Keratinocyte (primary cell): Measurements from ENCODE around the gene ANKRD9. TPM values are rescaled to one million over a fixed set of nuclear protein-coding genes. Genes with fewer than 3 reads are reported as not detected.
A peak's percentile ranks its signal among the peaks of the same experiment; 100 is the strongest.
"Not testable (repeated sequence)": the region's sequence is repeated elsewhere in the genome, so short reads cannot be mapped to it uniquely, and the experiment has no call there.

Source experiments
- DNase-seq: peaks from one replicate; pipeline ENCODE4 v3.0.0-alpha.2; 2011; ENCODE audit warnings: low read depth, missing footprints, low spot score
- FAIRE-seq: peaks from 2 replicates; lab custom pipeline; 2011; peaks lifted over from hg19 to GRCh38; lab: Jason Lieb, UNC
- H2AFZ ChIP-seq: 2 replicates; pipeline ENCODE4 v1.6.0; 2012; ENCODE audit warnings: low read length, control low read depth, inconsistent platforms; ENCODE audit not compliant: control insufficient read depth
- H3K27ac ChIP-seq: 2 replicates; pipeline ENCODE4 v1.5.1; 2011; ENCODE audit warnings: low read length; ENCODE audit not compliant: control insufficient read depth, insufficient read depth
- H3K27me3 ChIP-seq: 3 replicates; pipeline ENCODE4 v1.6.0; 2011; ENCODE audit warnings: low read length; ENCODE audit not compliant: control insufficient read depth, insufficient read depth; ENCODE audit errors: extremely low read depth
- H3K36me3 ChIP-seq, 2 experiments: 2 replicates in 1 of 2; 3 replicates in 1 of 2; pipeline ENCODE4 v1.5.1; 2011; ENCODE audit warnings: low read length in 2 of 2, mild to moderate bottlenecking in 1 of 2; ENCODE audit not compliant: control insufficient read depth in 2 of 2, insufficient read depth in 2 of 2; ENCODE audit errors: extremely low read depth in 1 of 2
- H3K4me1 ChIP-seq: 3 replicates; pipeline ENCODE4 v1.5.1; 2011; ENCODE audit warnings: low read length; ENCODE audit not compliant: control insufficient read depth, insufficient read depth; ENCODE audit errors: extremely low read depth
- H3K4me2 ChIP-seq: 3 replicates; pipeline ENCODE4 v1.6.0; 2011; ENCODE audit warnings: low read depth, low read length; ENCODE audit not compliant: control insufficient read depth, insufficient read depth; ENCODE audit errors: extremely low read depth
- H3K4me3 ChIP-seq, 3 experiments: fragments of 200-600 bp in 1 of 3; sonication (generic) in 1 of 3; 2 replicates in 2 of 3; 3 replicates in 1 of 3; pipeline ENCODE4 v1.5.1; 2011 to 2016; ENCODE audit warnings: low read length in 3 of 3, mild to moderate bottlenecking in 3 of 3, control low read depth in 2 of 3, inconsistent platforms in 1 of 3, low read depth in 1 of 3, mixed read lengths in 1 of 3, mixed run types in 1 of 3, moderate library complexity in 1 of 3; ENCODE audit not compliant: control insufficient read depth in 2 of 3, insufficient read depth in 2 of 3; ENCODE audit errors: extremely low read depth in 1 of 3
- H3K79me2 ChIP-seq: 2 replicates; pipeline ENCODE4 v1.6.0; 2012; ENCODE audit warnings: low read length; ENCODE audit not compliant: control insufficient read depth, insufficient read depth
- H3K9ac ChIP-seq: 3 replicates; pipeline ENCODE4 v1.6.0; 2011; ENCODE audit warnings: low read length; ENCODE audit not compliant: control insufficient read depth, insufficient read depth; ENCODE audit errors: extremely low read depth
- H3K9me1 ChIP-seq: 3 replicates; pipeline ENCODE4 v1.6.0; 2011; ENCODE audit warnings: low read length; ENCODE audit not compliant: control insufficient read depth, insufficient read depth; ENCODE audit errors: extremely low read depth
- H3K9me3 ChIP-seq: 2 replicates; pipeline ENCODE4 v1.5.1; 2012; ENCODE audit warnings: low read depth, low read length; ENCODE audit not compliant: control insufficient read depth
- H4K20me1 ChIP-seq: 3 replicates; pipeline ENCODE4 v1.6.0; 2011; ENCODE audit warnings: low read length; ENCODE audit not compliant: control insufficient read depth, insufficient read depth; ENCODE audit errors: extremely low read depth
- CTCF ChIP-seq, 3 experiments: IDR thresholded peaks in 1 of 3; conservative IDR thresholded peaks in 1 of 3; optimal IDR thresholded peaks in 1 of 3; 2 replicates in 2 of 3; 3 replicates in 1 of 3; pipeline versions ENCODE3 to v1.5.1; 2011; ENCODE audit warnings: low read length in 3 of 3, mild to moderate bottlenecking in 3 of 3, moderate library complexity in 2 of 3, control low read depth in 1 of 3, inconsistent platforms in 1 of 3; ENCODE audit not compliant: insufficient read depth in 2 of 3; ENCODE audit errors: extremely low read depth in 1 of 3
- EZH2 ChIP-seq: IDR thresholded peaks from one replicate; pipeline ENCODE4 v1.6.1; 2012; ENCODE audit warnings: inconsistent platforms, mild to moderate bottlenecking, low read length, moderate library complexity
- dilution Hi-C: fragments of 300-500 bp; cut with MboI; formaldehyde crosslinking; loops from one replicate; pipeline ENCODE4 v1.7.0; 2020; ENCODE audit warnings: low sequenced_read_pairs; ENCODE audit not compliant: extremely low pct_ligation_motif_present
- polyA plus RNA-seq, 5 experiments: library from polyadenylated mRNA; depleted of rRNA in 3 of 5; stranded (reverse) in 3 of 5; stranded (forward) in 1 of 5; unstranded in 1 of 5; fragments of >200 nt; gene quantifications; 1 replicate in 1 of 5; 2 replicates in 3 of 5; 3 replicates in 1 of 5; pipeline versions ENCODE4 v1.2.1 to v1.2.3, GENCODE V29; 2011 to 2012; ENCODE audit warnings: missing spikeins in 2 of 5, low read depth in 1 of 5, low replicate concordance in 1 of 5

Gene ANKRD9
- polyA plus RNA-seq, 1 donor (not counting 4 experiments of a cell fraction or from before 2014, with no cell fraction given): 4.9 TPM

GRCh38 chr14:102523569-102524450 is 14.2 kb upstream of the ANKRD9 start:
- FAIRE-seq: no peak
- Histone ChIP-seq H3K4me3 (peak overlapping the region; percentile 0 to 50 (median 1)), H3K36me3 (no peaks in the 10 kb centered on the region), H3K4me1 (peaks cover 34% of the 10 kb centered on the region), H3K27me3 (no peaks in the 10 kb centered on the region), H4K20me1 (no peaks in the 10 kb centered on the region), H3K9me3 (no peaks in the 10 kb centered on the region), H2AFZ (peak overlapping the region; percentile 2), H3K27ac (peak overlapping the region; percentile 19), H3K9ac (peak overlapping the region; percentile 72), H3K4me2 (peak overlapping the region; percentile 94), H3K9me1 (no peaks in the 10 kb centered on the region), H3K79me2 (no peaks in the 10 kb centered on the region)
- dilution Hi-C loops: no loop called here
- DNase-seq: no peak
- no peak for TF ChIP-seq EZH2

- no peaks in the 10 kb centered on the region for H3K36me3 ChIP-seq
- FAIRE-seq (no peak), DNase-seq (no peak)
- TF ChIP-seq CTCF (optimal IDR thresholded peaks at IDR 0.05 in 1 of 3, IDR thresholded peaks at IDR 0.05 in 1 of 3, conservative IDR thresholded peaks at IDR 0.05 in 1 of 3; ENCODE audit: extremely low read depth in 1 of 3, insufficient read depth in 2 of 3, low read length in 3 of 3): no peak
- TF ChIP-seq EZH2: no peak
- peak overlapping the region; percentile 94 for H3K4me2 ChIP-seq
- no peak overlapping the region for H3K9ac ChIP-seq
- peaks cover 33% of the 10 kb centered on the region for H3K4me1 ChIP-seq
- no peak overlapping the region for H3K27ac ChIP-seq
- dilution Hi-C loops: no loop called here
- H3K9me3 ChIP-seq: no peaks in the 10 kb centered on the region
- peak overlapping the region; percentile 10 for H2AFZ ChIP-seq
- H3K4me3 ChIP-seq: no peak overlapping the region
- H4K20me1 ChIP-seq: no peaks in the 10 kb centered on the region
- H3K79me2 ChIP-seq: no peaks in the 10 kb centered on the region
- no peaks in the 10 kb centered on the region for H3K9me1 ChIP-seq
- no peaks in the 10 kb centered on the region for H3K27me3 ChIP-seq
These were observed 13.6 kb upstream of the ANKRD9 start for GRCh38 chr14:102523200-102523568.

GRCh38 chr14:102519709-102520108 is 10.1 kb upstream of the ANKRD9 start:
- dilution Hi-C loops, H3K27ac ChIP-seq, H3K9me3 ChIP-seq, H2AFZ ChIP-seq, H3K4me2 ChIP-seq, H3K9me1 ChIP-seq, H3K36me3 ChIP-seq, FAIRE-seq, H3K4me3 ChIP-seq, H3K79me2 ChIP-seq, H3K9ac ChIP-seq, H4K20me1 ChIP-seq, DNase-seq, H3K27me3 ChIP-seq: not testable (repeated sequence)
- H3K4me1 ChIP-seq: peaks cover 14% of the 10 kb centered on the region
